H1 (cell line): ENCODE measurements around the gene KRTAP10-3.

Experiments
- CTCF ChIP-seq, 3 experiments: IDR thresholded peaks; 1 replicate in 2 of 3; 2 replicates in 1 of 3; pipeline versions ENCODE4 v1.5.1 to v1.6.1; 2011; ENCODE audit warnings: low read length in 3 of 3, mild to moderate bottlenecking in 3 of 3, inconsistent platforms in 2 of 3, low read depth in 1 of 3, moderate library complexity in 1 of 3; ENCODE audit not compliant: insufficient read depth in 1 of 3; ENCODE audit errors: control extremely low read depth in 1 of 3
- JUN ChIP-seq: IDR thresholded peaks from 2 replicates; pipeline ENCODE4 v1.6.1; 2011; ENCODE audit warnings: low read depth, mild to moderate bottlenecking, improper control_type of control experiment, low read length
- MAFK ChIP-seq: IDR thresholded peaks from 2 replicates; pipeline ENCODE4 v1.6.1; 2012; ENCODE audit warnings: low read depth, mild to moderate bottlenecking, improper control_type of control experiment, low read length
- NANOG ChIP-seq: IDR thresholded peaks from 2 replicates; pipeline ENCODE4 v1.6.1; 2011; ENCODE audit warnings: low read length, low read depth, mild to moderate bottlenecking, inconsistent platforms; ENCODE audit not compliant: insufficient read depth, poor library complexity, severe bottlenecking
- POLR2A ChIP-seq, 2 experiments: IDR thresholded peaks; 1 replicate in 1 of 2; 2 replicates in 1 of 2; pipeline ENCODE4 v1.6.1; 2011; ENCODE audit warnings: low read depth in 2 of 2, low read length in 2 of 2, mild to moderate bottlenecking in 2 of 2; ENCODE audit errors: control extremely low read depth in 1 of 2
- RBBP5 ChIP-seq: IDR thresholded peaks from 2 replicates; pipeline ENCODE4 v1.7.1; 2012; ENCODE audit warnings: low read depth, mild to moderate bottlenecking, inconsistent platforms, low read length, moderate library complexity, borderline replicate concordance
- SIX5 ChIP-seq: IDR thresholded peaks from 2 replicates; pipeline ENCODE4 v1.6.1; 2011; ENCODE audit warnings: mild to moderate bottlenecking, low read depth, low read length
- TCF12 ChIP-seq: IDR thresholded peaks from 2 replicates; pipeline ENCODE4 v1.6.1; 2011; ENCODE audit warnings: low read depth, mild to moderate bottlenecking, low read length
- YY1 ChIP-seq: IDR thresholded peaks from 2 replicates; pipeline ENCODE4 v1.6.1; 2011; ENCODE audit warnings: low read depth, mild to moderate bottlenecking, low read length

GRCh38 chr21:44514746-44515358 lies 43.7 kb downstream of the KRTAP10-3 start:
- TF ChIP-seq CTCF (IDR thresholded peaks at IDR 0.05; ENCODE audit: control extremely low read depth in 1 of 3, insufficient read depth in 1 of 3, low read depth in 1 of 3, low read length in 3 of 3): no peak
- no peak for TF ChIP-seq NANOG
- TF ChIP-seq YY1: no peak
- TF ChIP-seq JUN: no peak
- TF ChIP-seq POLR2A (IDR thresholded peaks at IDR 0.05; ENCODE audit: control extremely low read depth in 1 of 2, low read depth in 2 of 2, low read length in 2 of 2): no peak
- TF ChIP-seq RBBP5: no peak
- TF ChIP-seq TCF12: no peak
- no peak for TF ChIP-seq MAFK
- no peak for TF ChIP-seq SIX5
